Activated T-helper 1 cell treated with anti-CD3 and anti-CD28 coated beads, Interleukin-12 subunit alpha, Interleukin-12 subunit beta, Interleukin-2, Interleukin-4 antibody, amounts not matched to agents 30 ng/mL and 10 ng/mL and 1 ng/mL, durations not matched to agents 14 hours and 24 hours and 36 hours (primary cell): Measurements from ENCODE around the gene PAMR1. TPM values are rescaled to one million over a fixed set of nuclear protein-coding genes. Genes with fewer than 3 reads are reported as not detected.
"Not testable (repeated sequence)": the region's sequence is repeated elsewhere in the genome, so short reads cannot be mapped to it uniquely, and the experiment has no call there.

Source experiments
- DNase-seq: peaks from one replicate; pipeline ENCODE4 v3.0.0; 2021; ENCODE audit warnings: low spot score
- H3K27ac Mint-ChIP-seq: one replicate; pipeline ENCODE4 v1.8.0; 2021; ENCODE audit warnings: mild to moderate bottlenecking, mixed read lengths
- H3K27me3 Mint-ChIP-seq: one replicate; pipeline ENCODE4 v1.8.0; 2022; ENCODE audit warnings: mild to moderate bottlenecking, moderate library complexity, mixed read lengths; ENCODE audit not compliant: insufficient read depth
- H3K36me3 Mint-ChIP-seq: one replicate; pipeline ENCODE4 v1.8.0; 2021; ENCODE audit warnings: low read depth, mixed read lengths
- H3K4me1 Mint-ChIP-seq: one replicate; pipeline ENCODE4 v1.8.0; 2021; ENCODE audit warnings: low read depth, mixed read lengths
- H3K4me3 Mint-ChIP-seq: one replicate; pipeline ENCODE4 v1.8.0; 2021; ENCODE audit warnings: mild to moderate bottlenecking, moderate library complexity, mixed read lengths
- H3K9me3 Mint-ChIP-seq: one replicate; pipeline ENCODE4 v1.8.0; 2021; ENCODE audit warnings: mixed read lengths
- intact Hi-C: fragments of 100-400 bp; cut with micrococcal nuclease; formaldehyde crosslinking; loops from one replicate; pipeline ENCODE4 v1.15.1; 2024
- total RNA-seq: library from RNA; stranded (reverse); gene quantifications from 2 replicates; pipeline ENCODE4 v1.2.3, GENCODE V29; 2022

The PAMR1 gene
- total RNA-seq, 1 donor from 2014 or later = not detected

DNA sequence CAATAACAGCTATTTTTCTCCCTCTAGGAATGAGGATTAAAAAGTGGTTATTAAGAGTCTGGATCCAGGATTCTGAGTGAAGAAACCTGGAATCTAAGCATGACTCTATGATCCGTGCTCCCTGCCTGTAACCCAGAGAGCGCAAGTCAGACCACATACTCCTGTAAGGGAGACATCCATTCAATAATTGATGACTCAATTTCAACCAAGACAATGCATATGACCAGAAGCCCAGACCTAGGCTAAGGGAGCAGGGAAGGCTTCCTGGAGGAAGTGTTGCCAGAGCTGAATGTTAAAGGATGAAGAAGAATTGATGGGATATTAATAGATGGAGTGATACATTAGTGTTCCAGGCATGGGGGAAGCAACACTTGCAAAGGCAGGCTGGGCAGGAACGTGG is 13.8 kb upstream of the PAMR1 start:
- no peak for DNase-seq
- no peaks in the 10 kb centered on the region for H3K9me3 Mint-ChIP-seq
- H3K36me3 Mint-ChIP-seq = no peaks in the 10 kb centered on the region
- peaks cover 3% of the 10 kb centered on the region for H3K27me3 Mint-ChIP-seq
- intact Hi-C loops = no loop called here
- no peaks in the 10 kb centered on the region for H3K4me1 Mint-ChIP-seq
- H3K27ac Mint-ChIP-seq = no peak overlapping the region
- no peak overlapping the region for H3K4me3 Mint-ChIP-seq

DNA sequence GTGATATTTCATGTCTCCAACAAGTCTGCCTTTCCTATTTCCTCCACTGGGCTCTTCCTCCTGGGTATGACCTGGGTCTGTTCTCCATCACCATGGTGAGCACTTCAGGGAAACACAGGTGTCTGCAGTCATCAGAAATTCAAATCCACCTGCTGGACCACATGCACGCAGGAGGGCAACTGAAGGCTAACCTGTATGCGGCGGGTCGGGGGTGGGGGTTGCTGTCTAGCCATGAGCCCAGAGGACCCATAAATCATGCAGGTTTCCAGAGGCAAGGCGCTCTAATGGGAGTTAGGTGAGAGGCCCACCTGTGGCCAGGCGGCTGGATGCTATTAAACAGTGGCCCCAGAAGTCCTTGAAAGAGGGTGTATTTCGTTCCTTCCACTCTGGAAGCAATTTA is 11.1 kb upstream of the PAMR1 start:
- no peaks in the 10 kb centered on the region for H3K9me3 Mint-ChIP-seq
- no peaks in the 10 kb centered on the region for H3K36me3 Mint-ChIP-seq
- peaks cover 3% of the 10 kb centered on the region for H3K27me3 Mint-ChIP-seq
- H3K27ac Mint-ChIP-seq = no peak overlapping the region
- no peak for DNase-seq
- no peaks in the 10 kb centered on the region for H3K4me1 Mint-ChIP-seq
- intact Hi-C loops = no loop called here
- H3K4me3 Mint-ChIP-seq = no peak overlapping the region

DNA sequence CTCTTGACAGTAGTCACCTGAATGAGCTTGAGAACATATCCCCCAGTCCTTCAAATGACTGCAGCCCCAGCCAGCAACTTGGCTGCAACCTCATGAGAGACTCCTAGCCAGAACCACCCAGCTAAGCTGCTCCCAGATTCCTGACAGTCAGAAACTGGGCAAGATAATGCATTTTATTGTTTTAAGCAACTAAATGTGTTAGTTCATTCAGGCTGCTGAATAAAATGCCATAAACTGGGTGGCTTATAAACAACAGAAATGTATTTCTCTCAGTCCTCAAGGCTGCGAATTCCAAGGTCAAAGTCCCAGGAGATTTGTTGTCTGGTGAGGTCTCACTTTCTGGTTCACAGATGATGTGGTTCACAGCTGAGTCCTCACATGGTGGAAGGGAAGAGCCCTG is 5.8 kb upstream of the PAMR1 start:
- Mint-ChIP-seq H3K36me3 (no peaks in the 10 kb centered on the region), H3K27me3 (peaks cover 22% of the 10 kb centered on the region)

DNA sequence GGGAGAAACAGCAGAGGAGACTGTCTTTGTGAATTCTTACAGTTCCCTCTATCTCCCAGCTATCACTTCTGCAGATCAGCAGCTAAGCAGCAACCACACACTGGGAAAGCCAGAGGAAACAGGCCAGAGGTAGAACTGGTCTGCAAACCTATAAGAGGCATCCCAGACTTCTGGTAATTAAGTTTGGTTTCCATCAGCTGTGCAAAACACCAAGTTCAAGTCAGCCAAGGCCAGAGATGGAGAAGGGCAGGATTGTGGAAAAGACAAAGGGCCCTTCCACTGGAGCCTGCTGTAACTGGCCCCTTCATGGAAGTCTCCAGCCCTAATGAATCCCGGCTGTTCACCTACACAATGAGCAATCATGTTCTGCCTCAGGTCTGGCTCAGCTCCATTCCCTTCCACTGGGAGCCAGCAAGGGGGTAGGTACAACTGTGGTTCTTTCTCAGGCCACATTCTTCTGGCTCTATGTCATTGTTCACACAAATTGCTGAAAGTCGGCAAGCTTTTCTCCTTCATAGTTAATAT is 4.6 kb upstream of the PAMR1 start:
- intact Hi-C loops = no loop called here
- H3K27ac Mint-ChIP-seq = no peak overlapping the region
- DNase-seq = no peak
- H3K36me3 Mint-ChIP-seq = no peaks in the 10 kb centered on the region
- H3K27me3 Mint-ChIP-seq = peaks cover 27% of the 10 kb centered on the region
- no peak overlapping the region for H3K4me3 Mint-ChIP-seq
- no peaks in the 10 kb centered on the region for H3K4me1 Mint-ChIP-seq
- no peaks in the 10 kb centered on the region for H3K9me3 Mint-ChIP-seq

More for the DNA sequence above, 5.8 kb upstream of the PAMR1 start:
- DNase-seq = no peak
- intact Hi-C loops = no loop called here
- Mint-ChIP-seq H3K9me3 (no peaks in the 10 kb centered on the region), H3K4me1 (no peaks in the 10 kb centered on the region), H3K27ac (no peak overlapping the region), H3K4me3 (no peak overlapping the region)

DNA sequence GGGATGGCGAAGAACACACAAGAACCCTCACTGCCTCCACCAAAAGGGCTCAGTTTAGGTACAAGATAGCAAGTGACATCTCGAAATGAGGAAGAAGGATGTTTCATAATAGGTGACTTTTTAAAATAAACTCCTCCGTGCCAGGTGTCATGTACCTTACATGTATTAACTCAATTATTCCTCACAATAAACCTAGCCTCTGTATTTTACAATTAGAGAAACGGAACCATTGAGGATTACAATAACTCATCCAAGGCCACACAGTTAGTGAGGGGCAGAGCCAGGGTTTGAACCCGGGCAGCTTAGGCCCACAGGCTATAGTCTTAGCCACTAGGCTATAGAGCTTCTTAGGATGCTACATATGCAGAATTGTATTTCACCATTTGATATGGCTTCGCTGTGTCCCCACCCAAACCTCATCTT is 965 bp upstream of the PAMR1 start:
- Mint-ChIP-seq H3K27ac (no peak overlapping the region), H3K4me3 (no peak overlapping the region), H3K4me1 (no peaks in the 10 kb centered on the region), H3K9me3 (no peaks in the 10 kb centered on the region), H3K36me3 (no peaks in the 10 kb centered on the region), H3K27me3 (peaks cover 47% of the 10 kb centered on the region)
- intact Hi-C loops = no loop called here
- DNase-seq = no peak

DNA sequence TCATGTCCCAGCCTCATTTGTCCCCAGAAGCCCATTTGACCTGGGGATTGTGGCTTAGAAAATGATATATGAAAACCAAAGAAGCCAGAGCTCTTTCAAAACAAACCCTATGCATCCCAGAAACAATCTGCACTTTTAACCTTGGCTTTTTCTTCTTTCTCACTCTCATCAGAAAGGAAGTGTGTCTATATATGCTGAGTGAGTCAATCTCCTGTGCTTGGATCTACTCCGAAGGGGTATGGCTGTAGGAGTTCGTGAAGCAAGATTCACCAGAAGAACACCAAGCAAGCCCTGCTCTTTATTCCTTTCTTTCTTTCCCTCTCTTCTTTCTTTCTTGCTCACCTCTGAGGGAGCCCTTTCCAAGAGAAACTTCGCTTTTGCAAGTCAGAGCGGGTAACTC is 636 bp downstream of the PAMR1 start:
- H3K9me3 Mint-ChIP-seq = no peaks in the 10 kb centered on the region
- H3K4me3 Mint-ChIP-seq = no peak overlapping the region
- H3K27ac Mint-ChIP-seq = no peak overlapping the region
- H3K4me1 Mint-ChIP-seq = no peaks in the 10 kb centered on the region
- H3K27me3 Mint-ChIP-seq = peaks cover 47% of the 10 kb centered on the region
- no peaks in the 10 kb centered on the region for H3K36me3 Mint-ChIP-seq
- no peak for DNase-seq
- intact Hi-C loops = no loop called here

DNA sequence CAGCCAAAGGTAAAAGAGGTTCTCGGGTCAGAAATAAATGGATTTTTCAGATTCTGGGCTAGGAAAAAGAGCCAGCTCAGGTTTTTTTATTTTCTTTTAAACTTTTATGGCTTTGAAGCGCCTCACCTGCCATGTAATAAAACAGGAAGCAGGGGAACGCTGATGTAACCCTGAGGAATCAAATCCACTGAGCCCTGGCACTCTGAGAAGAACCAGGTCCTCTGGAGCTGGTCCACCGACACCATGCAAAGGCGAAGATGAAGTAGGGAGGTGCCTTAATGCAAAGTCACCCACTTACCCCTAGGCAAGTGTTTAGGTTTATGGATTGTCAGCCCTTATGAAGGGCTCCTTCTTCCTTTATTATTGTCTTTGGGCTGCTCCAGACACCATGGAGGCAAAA is 1.6 kb downstream of the PAMR1 start:
- peaks cover 42% of the 10 kb centered on the region for H3K27me3 Mint-ChIP-seq
- H3K4me1 Mint-ChIP-seq = no peaks in the 10 kb centered on the region

DNA sequence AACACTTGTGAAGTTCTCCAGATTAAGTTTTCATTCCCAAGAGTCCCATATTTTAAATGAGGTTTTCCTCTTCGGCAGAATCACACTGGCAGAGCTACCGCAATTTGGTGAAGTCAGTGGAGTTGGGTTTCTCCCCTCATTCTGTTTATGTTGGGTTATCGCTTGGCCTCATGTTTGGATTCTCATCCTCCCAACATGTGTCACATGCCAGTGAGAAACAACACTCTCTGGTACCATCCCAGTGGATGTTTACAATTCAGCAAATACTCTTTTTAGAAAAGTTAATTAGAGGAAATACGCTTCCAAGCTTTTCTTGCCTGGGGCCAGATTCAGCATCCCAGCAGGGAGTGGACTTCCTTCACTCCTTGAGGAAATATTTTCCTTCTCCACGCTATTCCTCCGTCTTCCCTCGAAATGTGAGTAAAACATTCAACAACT is 2.1 kb downstream of the PAMR1 start:
- intact Hi-C loops = no loop called here
- DNase-seq = no peak
- H3K4me1 Mint-ChIP-seq = no peaks in the 10 kb centered on the region
- H3K27me3 Mint-ChIP-seq = peaks cover 42% of the 10 kb centered on the region
- no peak overlapping the region for H3K27ac Mint-ChIP-seq
- H3K9me3 Mint-ChIP-seq = no peaks in the 10 kb centered on the region
- H3K36me3 Mint-ChIP-seq = no peaks in the 10 kb centered on the region
- H3K4me3 Mint-ChIP-seq = no peak overlapping the region

More for the DNA sequence above, 1.6 kb downstream of the PAMR1 start:
- no peak overlapping the region for H3K27ac Mint-ChIP-seq
- no peaks in the 10 kb centered on the region for H3K9me3 Mint-ChIP-seq
- intact Hi-C loops = no loop called here
- DNase-seq = no peak
- H3K4me3 Mint-ChIP-seq = no peak overlapping the region
- H3K36me3 Mint-ChIP-seq = no peaks in the 10 kb centered on the region

DNA sequence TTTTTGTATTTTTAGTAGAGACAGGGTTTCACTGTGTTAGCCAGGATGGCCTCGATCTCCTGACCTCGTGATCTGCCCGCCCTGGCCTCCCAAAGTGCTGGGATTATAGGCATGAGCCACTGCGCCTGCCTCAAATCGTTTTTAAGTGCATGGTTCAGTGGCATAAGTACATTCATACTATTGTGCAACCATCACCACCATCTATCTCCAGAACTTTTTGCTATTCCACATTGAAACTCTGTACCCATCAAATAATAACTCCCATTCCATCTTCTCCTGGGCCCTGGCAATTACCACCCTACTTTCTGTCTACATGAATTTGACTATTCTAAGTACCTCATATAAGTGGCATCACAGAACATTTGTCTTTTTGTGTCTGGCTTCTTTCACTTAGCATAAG is 3.3 kb downstream of the PAMR1 start:
- H3K36me3 Mint-ChIP-seq, intact Hi-C loops, DNase-seq, H3K4me3 Mint-ChIP-seq, H3K27ac Mint-ChIP-seq, H3K9me3 Mint-ChIP-seq, H3K4me1 Mint-ChIP-seq: not testable (repeated sequence)
- H3K27me3 Mint-ChIP-seq = peaks cover 36% of the 10 kb centered on the region

DNA sequence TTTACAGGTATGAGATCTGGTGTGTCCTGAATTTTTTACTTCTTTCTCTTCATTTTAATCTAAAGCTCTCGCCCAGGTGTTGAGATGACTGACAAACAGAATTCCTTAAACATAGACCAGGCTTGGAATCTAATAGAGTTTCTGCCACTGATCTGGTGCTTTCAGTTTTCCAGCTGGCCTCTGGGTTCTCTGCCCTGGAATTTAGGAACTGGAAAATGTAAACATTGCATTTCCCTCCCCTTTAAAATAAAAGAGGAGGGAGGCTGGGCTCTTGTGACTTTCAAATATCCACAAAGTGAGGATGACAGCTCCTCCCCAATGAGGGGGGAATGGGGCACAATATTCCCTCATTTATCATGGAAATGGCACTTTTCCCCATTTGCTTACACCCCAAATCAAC is 5.0 kb downstream of the PAMR1 start:
- Mint-ChIP-seq H3K36me3 (no peaks in the 10 kb centered on the region), H3K4me3 (no peak overlapping the region), H3K4me1 (no peaks in the 10 kb centered on the region), H3K27ac (no peak overlapping the region), H3K27me3 (peaks cover 26% of the 10 kb centered on the region), H3K9me3 (no peaks in the 10 kb centered on the region)
- intact Hi-C loops = no loop called here
- DNase-seq = no peak

DNA sequence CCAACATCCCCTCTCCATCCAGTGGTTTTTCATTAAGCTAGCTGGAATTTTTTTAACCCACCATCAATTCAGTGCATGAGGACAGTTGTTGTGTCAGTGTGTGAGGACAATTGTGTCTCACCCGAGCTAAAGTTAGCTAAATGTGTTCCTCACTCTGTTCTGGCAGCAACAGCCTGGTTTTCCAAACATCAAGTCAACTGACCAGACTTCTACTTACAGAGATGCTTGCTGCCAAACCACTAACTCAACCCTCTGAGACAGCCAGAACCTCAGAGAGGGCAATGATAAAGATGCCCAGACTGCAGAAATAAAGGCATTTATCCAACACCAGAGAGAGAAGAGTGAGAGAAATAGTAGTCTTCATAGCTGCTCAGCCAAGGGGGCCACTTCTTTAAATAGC is 6.7 kb downstream of the PAMR1 start:
- Mint-ChIP-seq H3K27ac (no peak overlapping the region), H3K4me3 (no peak overlapping the region), H3K9me3 (no peaks in the 10 kb centered on the region), H3K36me3 (no peaks in the 10 kb centered on the region), H3K27me3 (peaks cover 15% of the 10 kb centered on the region), H3K4me1 (no peaks in the 10 kb centered on the region)
- intact Hi-C loops = no loop called here
- no peak for DNase-seq

DNA sequence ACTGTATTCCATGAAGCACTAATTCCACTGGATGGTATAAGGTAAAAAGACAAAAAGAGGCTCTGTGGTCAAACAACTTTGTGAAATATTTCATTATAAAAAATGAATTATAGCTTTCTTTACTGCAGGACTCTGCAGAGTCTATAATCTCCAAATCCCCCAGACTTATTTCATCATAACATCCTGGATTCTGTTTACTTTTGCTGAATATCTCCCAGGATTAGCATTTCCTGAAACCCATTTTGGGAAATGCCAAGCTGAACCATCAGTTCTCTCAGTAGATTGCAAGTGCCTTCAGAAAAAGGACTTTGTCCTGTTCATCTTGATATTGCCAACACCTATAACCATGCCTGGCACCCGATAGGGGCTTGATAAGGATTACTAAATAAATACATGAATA is 7.9 kb downstream of the PAMR1 start:
- peaks cover 8% of the 10 kb centered on the region for H3K27me3 Mint-ChIP-seq
- no peak overlapping the region for H3K4me3 Mint-ChIP-seq
- H3K4me1 Mint-ChIP-seq = no peaks in the 10 kb centered on the region
- no peaks in the 10 kb centered on the region for H3K9me3 Mint-ChIP-seq
- H3K27ac Mint-ChIP-seq = no peak overlapping the region
- no peak for DNase-seq
- no peaks in the 10 kb centered on the region for H3K36me3 Mint-ChIP-seq
- intact Hi-C loops = no loop called here

DNA sequence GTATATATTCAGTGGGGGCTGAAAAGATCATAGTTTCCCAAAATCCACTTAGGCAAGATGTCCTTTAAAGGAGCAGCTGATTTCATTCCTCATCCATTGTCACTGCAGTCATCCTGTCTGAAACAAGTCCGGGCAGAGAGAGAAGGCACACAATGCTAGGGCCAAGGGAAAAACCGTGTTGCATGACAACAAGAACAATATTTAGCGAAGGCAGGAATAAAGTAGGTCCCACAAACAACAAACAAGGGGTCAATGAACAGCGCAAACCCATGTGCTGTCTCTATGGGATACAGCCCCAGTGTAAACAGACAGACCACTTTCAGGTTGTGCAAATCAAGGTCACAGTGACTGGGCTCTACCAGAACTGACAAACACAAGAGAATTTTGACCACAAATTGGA is 9.0 kb downstream of the PAMR1 start:
- no peak for DNase-seq
- H3K4me1 Mint-ChIP-seq = no peaks in the 10 kb centered on the region
- no peaks in the 10 kb centered on the region for H3K36me3 Mint-ChIP-seq
- intact Hi-C loops = no loop called here
- peaks cover 5% of the 10 kb centered on the region for H3K27me3 Mint-ChIP-seq
- H3K27ac Mint-ChIP-seq = no peak overlapping the region
- no peak overlapping the region for H3K4me3 Mint-ChIP-seq
- H3K9me3 Mint-ChIP-seq = no peaks in the 10 kb centered on the region

DNA sequence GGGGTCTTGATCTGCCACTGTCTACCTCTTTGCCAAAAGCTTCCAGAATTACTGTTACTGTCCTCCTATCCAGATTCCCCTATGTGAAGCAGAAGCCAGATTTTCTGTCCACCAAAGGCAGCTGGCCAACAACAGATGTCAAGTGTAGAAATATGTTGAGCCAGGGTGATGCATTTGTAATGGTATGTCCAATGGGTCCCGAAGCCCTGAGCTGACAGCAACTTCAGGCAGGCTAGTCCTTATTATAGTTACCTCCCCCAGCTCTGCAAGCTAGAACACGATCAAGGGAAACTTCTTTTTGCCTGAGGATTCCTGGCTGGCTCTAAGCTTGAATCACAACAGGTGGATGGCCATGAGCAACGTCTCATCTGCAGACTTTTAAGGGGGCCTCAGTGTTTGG is 10.2 kb downstream of the PAMR1 start:
- no peak for DNase-seq
- intact Hi-C loops = no loop called here
- H3K4me3 Mint-ChIP-seq = no peak overlapping the region
- H3K9me3 Mint-ChIP-seq = no peaks in the 10 kb centered on the region
- H3K4me1 Mint-ChIP-seq = no peaks in the 10 kb centered on the region
- H3K27ac Mint-ChIP-seq = no peak overlapping the region
- no peaks in the 10 kb centered on the region for H3K36me3 Mint-ChIP-seq
- H3K27me3 Mint-ChIP-seq = peaks cover 2% of the 10 kb centered on the region
